ENCODE results near the gene ZNF575.

- TF ChIP-seq CTCF (IDR thresholded peaks at IDR 0.05; ENCODE audit: insufficient read depth, low read depth, low read length) (no peak), EZH2 (IDR thresholded peaks at IDR 0.05; ENCODE audit: insufficient read depth, low read length) (no peak)
These were observed 7.4 kb downstream of the ZNF575 start for GRCh38 chr19:43540381-43540780.
